ENCODE measurements around the gene PSMB10.

Gene PSMB10

GRCh38 chr16:67885976-67886375 is 50.7 kb downstream of the PSMB10 start:
- Histone ChIP-seq H3K9ac (ENCODE audit: low read length) (no peak overlapping the region), H3K4me3 (ENCODE audit: low read length) (no peak overlapping the region), H3K9me3 (ENCODE audit: control insufficient read depth, low read length) (no peaks in the 10 kb centered on the region), H3K4me1 (ENCODE audit: control insufficient read depth, insufficient read depth, low read length) (peaks cover 10% of the 10 kb centered on the region), H3K27me3 (ENCODE audit: control insufficient read depth, insufficient read depth, low read length) (no peaks in the 10 kb centered on the region), H3K36me3 (ENCODE audit: control insufficient read depth, insufficient read depth, low read length) (peaks cover 25% of the 10 kb centered on the region)

DNA sequence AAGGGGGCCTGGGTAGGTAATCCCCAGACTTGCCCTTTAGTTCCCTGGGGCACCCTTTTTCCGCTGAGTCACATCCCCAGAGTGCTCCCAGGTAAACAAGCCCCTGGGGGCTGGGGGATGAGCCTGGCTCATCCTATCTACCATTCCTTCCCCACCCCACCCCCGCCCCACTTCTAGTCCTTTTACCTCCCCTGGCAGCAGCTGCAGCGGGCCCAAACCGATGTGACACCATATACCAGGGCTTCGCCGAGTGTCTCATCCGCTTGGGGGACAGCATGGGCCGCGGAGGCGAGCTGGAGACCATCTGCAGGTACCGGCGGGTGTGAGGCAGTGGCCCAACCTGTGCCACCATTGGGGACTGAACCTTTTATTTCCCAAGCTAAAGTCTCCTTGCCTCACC is 51.1 kb downstream of the PSMB10 start:
- Histone ChIP-seq H3K9ac (ENCODE audit: low read length) (no peak overlapping the region), H3K4me1 (ENCODE audit: control insufficient read depth, insufficient read depth, low read length) (peaks cover 10% of the 10 kb centered on the region), H3K36me3 (ENCODE audit: control insufficient read depth, insufficient read depth, low read length) (peaks cover 29% of the 10 kb centered on the region), H3K4me3 (ENCODE audit: low read length) (no peak overlapping the region), H3K9me3 (ENCODE audit: control insufficient read depth, low read length) (no peaks in the 10 kb centered on the region), H3K27me3 (ENCODE audit: control insufficient read depth, insufficient read depth, low read length) (no peaks in the 10 kb centered on the region)

GRCh38 chr16:67884684-67885083 is 52.0 kb downstream of the PSMB10 start, which contains the start of gene NRN1L:
Gene NRN1L (plus strand): TSS chr16:67884885. CDS start chr16:67884904, 19 bp downstream.
- Histone ChIP-seq H3K4me1 (ENCODE audit: control insufficient read depth, insufficient read depth, low read length) (peaks cover 10% of the 10 kb centered on the region), H3K4me3 (ENCODE audit: low read length) (no peak within 1 kb of the TSS), H3K9ac (ENCODE audit: low read length) (no peak within 1 kb of the TSS), H3K9me3 (ENCODE audit: control insufficient read depth, low read length) (no peaks in the 10 kb centered on the region), H3K27me3 (ENCODE audit: control insufficient read depth, insufficient read depth, low read length) (no peaks in the 10 kb centered on the region), H3K36me3 (ENCODE audit: control insufficient read depth, insufficient read depth, low read length) (peaks cover 37% of the 10 kb centered on the region)

Data from mucosa of stomach (tissue), 1 donor.